ENCODE measurements around the gene MX2. TPM values are rescaled to one million over a fixed set of nuclear protein-coding genes. Genes with fewer than 3 reads are reported as not detected.

The MX2 gene
- total and polyA plus RNA-seq, 2 donors (not counting 3 experiments of a cell fraction or from before 2014, with no cell fraction given), result 0.01 TPM; not detected in 1

DNA sequence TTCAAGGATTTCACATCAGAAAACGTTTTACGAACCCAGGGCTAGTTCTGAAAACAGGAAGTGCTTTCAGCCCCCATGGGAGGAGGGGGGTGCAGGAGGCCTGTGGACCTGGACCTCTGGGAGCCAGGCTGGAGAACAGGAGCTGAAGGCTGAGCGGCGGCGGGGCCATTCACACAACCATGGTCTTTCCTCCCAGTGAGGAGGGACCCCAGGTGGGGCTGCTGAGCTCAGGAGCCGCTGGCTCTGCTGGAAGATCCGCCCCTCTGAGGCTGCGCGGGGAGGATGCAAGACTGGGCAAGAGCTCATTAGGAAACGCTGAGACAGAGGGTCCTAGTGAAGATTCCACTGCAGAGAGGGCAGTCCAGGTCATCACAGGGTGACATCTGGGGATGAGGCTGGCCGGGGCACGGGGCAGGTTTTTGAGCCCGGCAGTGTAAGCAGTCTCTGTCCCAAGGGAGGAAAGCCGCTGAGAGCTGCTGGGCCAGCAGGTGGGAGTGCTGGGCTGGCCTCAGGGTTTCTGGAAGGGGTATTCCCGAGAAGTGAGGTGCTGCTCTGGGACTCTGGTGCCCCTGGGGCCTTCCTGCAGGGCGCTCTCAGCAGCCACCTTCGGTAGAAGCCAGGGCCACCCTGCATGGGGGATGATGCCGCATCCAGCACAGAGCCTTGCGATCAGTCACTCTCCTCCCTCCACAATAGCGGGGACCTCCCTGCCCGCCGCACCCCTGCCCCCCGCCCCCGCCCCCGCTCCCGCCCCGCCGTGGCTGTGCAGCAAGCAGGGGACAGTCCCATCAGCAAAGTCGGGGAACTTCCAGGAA lies 7.5 kb downstream of the MX2 start:
- Histone ChIP-seq H3K9me1 (replicated peaks; ENCODE audit: control insufficient read depth, extremely low read depth, insufficient read depth, low read length) (no peaks in the 10 kb centered on the region), H2AFZ (ENCODE audit: low read depth, low read length) (no peak overlapping the region), H4K20me1 (replicated peaks; ENCODE audit: control insufficient read depth, extremely low read depth, insufficient read depth, low read length) (no peaks in the 10 kb centered on the region), H3K9me3 (replicated peaks; ENCODE audit: control insufficient read depth, insufficient read depth, low read length) (no peaks in the 10 kb centered on the region), H3K36me3 (ENCODE audit: control insufficient read depth in 2 of 2, extremely low read depth in 1 of 2, insufficient read depth in 2 of 2, low read length in 2 of 2) (no peaks in the 10 kb centered on the region), H3K27ac (ENCODE audit: insufficient read depth, low read depth, low read length) (no peak overlapping the region), H3K4me1 (ENCODE audit: control insufficient read depth, extremely low read depth, insufficient read depth, low read length) (no peaks in the 10 kb centered on the region), H3K4me3 (replicated peaks in 1 of 3; ENCODE audit: insufficient read depth in 1 of 3, low read depth in 1 of 3, low read length in 3 of 3) (no peak overlapping the region), H3K79me2 (ENCODE audit: control insufficient read depth, insufficient read depth, low read length) (no peaks in the 10 kb centered on the region), H3K9ac (replicated peaks; ENCODE audit: extremely low read depth, insufficient read depth, low read length) (no peak overlapping the region), H3K4me2 (ENCODE audit: insufficient read depth, low read length) (no peak overlapping the region), H3K27me3 (ENCODE audit: control insufficient read depth in 2 of 2, insufficient read depth in 2 of 2, low read length in 2 of 2) (no peaks in the 10 kb centered on the region)
- no peak for DNase-seq (ENCODE audit: low read depth, low spot score)
- CTCF ChIA-PET, result interaction anchor here (1.2 kb wide), 1 partner anchor 49 kb away, joined by 3 read pairs; no protein-coding TSS in a partner anchor
- dilution Hi-C loops (cut with MboI; ENCODE audit: extremely low pct_ligation_motif_present, low sequenced_read_pairs), result no loop called here
- FAIRE-seq, result no peak
- TF ChIP-seq, protein P1, sequence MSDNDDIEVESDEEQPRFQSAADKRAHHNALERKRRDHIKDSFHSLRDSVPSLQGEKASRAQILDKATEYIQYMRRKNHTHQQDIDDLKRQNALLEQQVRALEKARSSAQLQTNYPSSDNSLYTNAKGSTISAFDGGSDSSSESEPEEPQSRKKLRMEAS (IDR thresholded peaks at IDR 0.05; ENCODE audit: insufficient read depth, insufficient read length), result no peak
- TF ChIP-seq POLR2AphosphoS5 (IDR thresholded peaks at IDR 0.05; ENCODE audit: insufficient read depth, low read depth, low read length) (no peak), POLR2A (IDR thresholded peaks at IDR 0.05; ENCODE audit: low read depth, low read length) (no peak), JUN (IDR thresholded peaks at IDR 0.05; ENCODE audit: borderline replicate concordance, insufficient read depth, insufficient read length, low read depth) (no peak), EZH2 (IDR thresholded peaks at IDR 0.05; ENCODE audit: borderline replicate concordance, low read depth, low read length, severe bottlenecking) (no peak), GATA2 (IDR thresholded peaks at IDR 0.05; ENCODE audit: insufficient read depth, insufficient read length, low read depth, low read length) (no peak), MYC (IDR thresholded peaks at IDR 0.05; ENCODE audit: low read depth, low read length) (no peak), FOS (IDR thresholded peaks at IDR 0.05; ENCODE audit: borderline replicate concordance, insufficient read depth, low read length) (no peak)
- TF ChIP-seq, protein P2, sequence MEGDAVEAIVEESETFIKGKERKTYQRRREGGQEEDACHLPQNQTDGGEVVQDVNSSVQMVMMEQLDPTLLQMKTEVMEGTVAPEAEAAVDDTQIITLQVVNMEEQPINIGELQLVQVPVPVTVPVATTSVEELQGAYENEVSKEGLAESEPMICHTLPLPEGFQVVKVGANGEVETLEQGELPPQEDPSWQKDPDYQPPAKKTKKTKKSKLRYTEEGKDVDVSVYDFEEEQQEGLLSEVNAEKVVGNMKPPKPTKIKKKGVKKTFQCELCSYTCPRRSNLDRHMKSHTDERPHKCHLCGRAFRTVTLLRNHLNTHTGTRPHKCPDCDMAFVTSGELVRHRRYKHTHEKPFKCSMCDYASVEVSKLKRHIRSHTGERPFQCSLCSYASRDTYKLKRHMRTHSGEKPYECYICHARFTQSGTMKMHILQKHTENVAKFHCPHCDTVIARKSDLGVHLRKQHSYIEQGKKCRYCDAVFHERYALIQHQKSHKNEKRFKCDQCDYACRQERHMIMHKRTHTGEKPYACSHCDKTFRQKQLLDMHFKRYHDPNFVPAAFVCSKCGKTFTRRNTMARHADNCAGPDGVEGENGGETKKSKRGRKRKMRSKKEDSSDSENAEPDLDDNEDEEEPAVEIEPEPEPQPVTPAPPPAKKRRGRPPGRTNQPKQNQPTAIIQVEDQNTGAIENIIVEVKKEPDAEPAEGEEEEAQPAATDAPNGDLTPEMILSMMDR (IDR thresholded peaks at IDR 0.05; ENCODE audit: extremely low read depth in 1 of 2, insufficient read depth in 1 of 2, low read depth in 1 of 2, low read length in 2 of 2), result no peak
- POLR2A ChIA-PET, result no interaction called here
- intact Hi-C loops (cut with micrococcal nuclease), result no loop called here
- BruUV-seq (replicated peaks), result no TSS peak

All from endothelial cell of umbilical vein (primary cell).